K562 (cell line): ENCODE measurements around the gene APC2. TPM values are rescaled to one million over a fixed set of nuclear protein-coding genes. Genes with fewer than 3 reads are reported as not detected.

Source experiments
- ATAC-seq: fragments of 200-7000 bp; cut with Tn5 transposase; 3 replicates; pipeline ENCODE4 v1.9.1; 2020; ENCODE audit warnings: moderate library complexity
- BruUV-seq: library from RNA; stranded (reverse); fragments of 400-500 nt; replicated peaks from 2 replicates; lab custom pipeline; 2021; lab: Mats Ljungman, UMichigan
- CTCF ChIA-PET: fragments of 300-600 bp; formaldehyde crosslinking; extraction: SDS; loops from one replicate; lab custom pipeline; 2021; ENCODE audit warnings: low intra/inter-chr PET ratio; lab: Yijun Ruan, JAX
- POLR2A ChIA-PET: fragments of 300-600, 350-650 bp; sonication (Branson Sonifier 250); formaldehyde crosslinking; extraction: SDS; loops from one replicate; lab custom pipeline; 2021; ENCODE audit warnings: antibody characterized with exemption, inconsistent platforms; lab: Yijun Ruan, JAX
- DNase-seq, 4 experiments: peaks; one replicate each; pipeline versions ENCODE4 v3.0.0 to v3.0.0-alpha.2; 2011 to 2018; ENCODE audit warnings: low spot score in 3 of 4, mixed read lengths in 3 of 4; ENCODE audit errors: extremely low read depth in 1 of 4
- FAIRE-seq: peaks from 2 replicates; lab custom pipeline; 2011; peaks lifted over from hg19 to GRCh38; lab: Jason Lieb, UNC
- H2AFZ ChIP-seq: 2 replicates; pipeline ENCODE4 v1.6.0; 2011; ENCODE audit warnings: low read depth, low read length, control low read depth, inconsistent platforms
- H3K27ac ChIP-seq: fragments of 200-600 bp; 3 replicates; pipeline ENCODE4 v1.8.0; 2011; ENCODE audit warnings: low read depth, mild to moderate bottlenecking, control low read depth, inconsistent platforms, low read length, moderate library complexity, mixed read lengths; ENCODE audit errors: extremely low read depth
- H3K27me3 ChIP-seq, 2 experiments: fragments of 300-600 bp in 1 of 2; 2 replicates in 1 of 2; 3 replicates in 1 of 2; pipeline versions ENCODE4 v1.6.0 to v1.8.0; 2011; ENCODE audit warnings: inconsistent platforms in 2 of 2, low read length in 2 of 2, mild to moderate bottlenecking in 1 of 2, mixed read lengths in 1 of 2, moderate library complexity in 1 of 2; ENCODE audit not compliant: control insufficient read depth in 2 of 2, insufficient read depth in 2 of 2
- H3K36me3 ChIP-seq: fragments of 300-600 bp; 3 replicates; pipeline ENCODE4 v1.8.0; 2011; ENCODE audit warnings: mild to moderate bottlenecking, low read length, inconsistent platforms; ENCODE audit not compliant: control insufficient read depth, insufficient read depth
- H3K4me1 ChIP-seq, 2 experiments: fragments of 200-600 bp in 1 of 2; replicated peaks in 1 of 2; 2 replicates in 1 of 2; 3 replicates in 1 of 2; pipeline versions ENCODE4 v1.5.1 to v1.8.0; 2011; ENCODE audit warnings: inconsistent platforms in 2 of 2, low read length in 2 of 2, mild to moderate bottlenecking in 1 of 2, mixed read lengths in 1 of 2, moderate library complexity in 1 of 2; ENCODE audit not compliant: control insufficient read depth in 2 of 2, insufficient read depth in 2 of 2
- H3K4me2 ChIP-seq: 2 replicates; pipeline ENCODE4 v1.6.1; 2011; ENCODE audit warnings: low read length, control low read depth, inconsistent platforms, mixed read lengths; ENCODE audit not compliant: insufficient read depth
- H3K4me3 ChIP-seq: fragments of 200-600 bp; sonication (generic), shearing (Covaris generic); 2 replicates; pipeline ENCODE4 v1.5.1; 2016; ENCODE audit warnings: control low read depth, inconsistent platforms
- H3K79me2 ChIP-seq: fragments of 200-600 bp; 3 replicates; pipeline ENCODE4 v1.8.0; 2011; ENCODE audit warnings: low read length, inconsistent platforms; ENCODE audit not compliant: control insufficient read depth, insufficient read depth
- H3K9ac ChIP-seq, 2 experiments: 2 replicates each; pipeline versions ENCODE4 v1.6.0 to v1.6.1; 2011; ENCODE audit warnings: low read depth in 2 of 2, low read length in 2 of 2, control low read depth in 1 of 2, inconsistent platforms in 1 of 2, mild to moderate bottlenecking in 1 of 2, mixed read lengths in 1 of 2; ENCODE audit not compliant: insufficient read depth in 1 of 2
- H3K9me1 ChIP-seq: one replicate; pipeline ENCODE4 v1.6.0; 2011; ENCODE audit warnings: inconsistent platforms, mild to moderate bottlenecking, low read length, moderate library complexity; ENCODE audit not compliant: control insufficient read depth, insufficient read depth
- H3K9me3 ChIP-seq: replicated peaks from 2 replicates; pipeline ENCODE4 v1.5.1; 2011; ENCODE audit warnings: low read depth, low read length, inconsistent platforms; ENCODE audit not compliant: control insufficient read depth, insufficient read depth
- H4K20me1 ChIP-seq: replicated peaks from 2 replicates; pipeline ENCODE4 v1.6.1; 2011; ENCODE audit warnings: low read length, inconsistent platforms, mixed read lengths; ENCODE audit not compliant: control insufficient read depth, insufficient read depth
- EZH2 ChIP-seq: IDR thresholded peaks from 2 replicates; pipeline ENCODE4 v1.6.1; 2012; ENCODE audit warnings: low read depth, mild to moderate bottlenecking, inconsistent platforms, low read length, borderline replicate concordance
- FOXA3 ChIP-seq, 2 experiments: fragments of 450-650 bp in 1 of 2; sonication (generic) in 1 of 2; formaldehyde crosslinking; IDR thresholded peaks in 1 of 2; conservative IDR thresholded peaks in 1 of 2; 2 replicates each; pipeline versions ENCODE4 v1.4.0 to v1.8.0; 2020 to 2022; ENCODE audit warnings: mild to moderate bottlenecking in 2 of 2, missing genetic modification reagents in 1 of 2
- GATAD2A ChIP-seq: fragments of 450-650 bp; IDR thresholded peaks from 2 replicates; pipeline ENCODE4 v1.6.1; 2017
- PML ChIP-seq: IDR thresholded peaks from 2 replicates; pipeline ENCODE4 v1.6.1; 2012; ENCODE audit warnings: low read length, inconsistent platforms
- POLR2G ChIP-seq: fragments of 200-400 bp; formaldehyde crosslinking; IDR thresholded peaks from 2 replicates; pipeline ENCODE4 v1.6.1; 2017; ENCODE audit warnings: low read depth, mild to moderate bottlenecking, antibody characterized with exemption, low read length, moderate library complexity
- SRSF9 ChIP-seq: fragments of 200-400 bp; formaldehyde crosslinking; IDR thresholded peaks from 2 replicates; pipeline ENCODE4 v1.6.1; 2017; ENCODE audit warnings: low read depth, low read length, borderline replicate concordance
- STAT6 ChIP-seq: sonication (generic); formaldehyde crosslinking; IDR thresholded peaks from 2 replicates; pipeline ENCODE4 v1.8.1; 2023; ENCODE audit warnings: mild to moderate bottlenecking, missing genetic modification reagents
- WGBS: fragments of 100-300 bp; shearing (Covaris generic); methylation state at CpG from one replicate; pipeline ENCODE4 v1.1.6; 2016; ENCODE audit warnings: low coverage, mixed read lengths; ENCODE audit not compliant: insufficient coverage; ENCODE audit errors: missing lambda C conversion rate; 5-methylcytosine and 5-hydroxymethylcytosine counted together
- in situ Hi-C: fragments of 300-500 bp; cut with MboI; formaldehyde crosslinking; loops from 4 replicates; pipeline ENCODE4 v1.15.0; 2018; ENCODE audit warnings: inconsistent platforms, mixed read lengths
- intact Hi-C: fragments of 100-400 bp; cut with micrococcal nuclease; formaldehyde crosslinking; loops from 2 replicates; pipeline ENCODE4 v1.14.2; 2022
- polyA plus RNA-seq, 8 experiments: library from polyadenylated mRNA; depleted of rRNA in 4 of 8; stranded (reverse) in 5 of 8; unstranded in 3 of 8; fragments of >200 nt; fragmentation: Nextera tagmentation in 2 of 8; fragmentation: Illumina TruSeq in 1 of 8; extraction: Ambion mirVana in 2 of 8; extraction: Trizol in 1 of 8; gene quantifications; 2 replicates each; pipeline versions ENCODE4 v1.2.1 to v1.2.3, GENCODE V29; 2011 to 2014; ENCODE audit warnings: inconsistent platforms in 1 of 8, missing spikeins in 1 of 8
- total RNA-seq, 7 experiments: library from RNA; depleted of rRNA in 6 of 7; stranded (reverse); fragments of >200 nt in 6 of 7; fragmentation: Illumina TruSeq in 2 of 7; extraction: Trizol in 2 of 7; gene quantifications; 2 replicates each; pipeline versions ENCODE4 v1.2.1 to v1.2.3, GENCODE V29; 2011 to 2021; ENCODE audit warnings: low replicate concordance in 1 of 7
- TF ChIP-seq, protein P1 (sequence below), 2 experiments: IDR thresholded peaks; 2 replicates each; pipeline ENCODE4 v1.6.1; 2011; ENCODE audit warnings: borderline replicate concordance in 1 of 2, control low read depth in 1 of 2, low read depth in 1 of 2, low read length in 1 of 2, mild to moderate bottlenecking in 1 of 2, mixed read lengths in 1 of 2, moderate library complexity in 1 of 2; ENCODE audit not compliant: insufficient read depth in 1 of 2, insufficient read length in 1 of 2, poor library complexity in 1 of 2, severe bottlenecking in 1 of 2; ENCODE audit errors: extremely low read depth in 1 of 2
- TF ChIP-seq, protein P2 (sequence below): sonication (generic); formaldehyde crosslinking; IDR thresholded peaks from 2 replicates; pipeline ENCODE4 v1.8.1; 2022; ENCODE audit warnings: missing genetic modification reagents

APC2 gene
- total and polyA plus RNA-seq, 9 of the 15 experiments (the other 6 are each of a cell fraction or from before 2014, with no cell fraction given): 0.01 to 0.40 (median 0.05) TPM; not detected in 3

DNA sequence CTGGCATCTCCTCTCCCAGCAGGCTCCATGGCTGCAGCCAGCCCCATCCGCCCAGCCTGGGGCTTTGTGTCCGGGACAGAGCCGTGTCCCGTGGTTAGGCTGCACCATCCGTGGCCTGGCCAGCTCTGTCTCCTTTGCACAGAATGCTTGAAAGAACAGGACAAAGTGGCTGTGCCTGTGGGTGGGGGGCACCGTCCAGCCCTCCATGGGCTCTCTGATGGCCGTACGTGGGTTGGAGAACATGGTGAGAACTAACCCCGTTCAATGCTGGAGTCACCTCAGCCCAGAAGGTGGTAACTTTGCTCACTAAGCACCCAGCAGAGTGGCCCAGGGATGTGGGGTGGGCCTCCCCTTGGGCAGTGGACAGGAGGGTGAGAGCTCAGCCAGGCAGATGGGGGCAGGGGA, 8.9 kb upstream of the APC2 start:
- H2AFZ ChIP-seq: no peak overlapping the region
- no TSS peak for BruUV-seq
- ChIA-PET CTCF (no interaction called here), POLR2A (interaction anchor here (0.5 to 1.8 kb wide), 11 partner anchors 10 to 298 kb away, joined by 3 to 7 read pairs (median 3); partner anchors contain the start of gene CIRBP)
- peaks cover 46% of the 10 kb centered on the region for H3K79me2 ChIP-seq
- intact Hi-C loops: loop anchor here (10.0 kb wide), 1 partner anchor 166 kb away; the partner anchor contains the start of gene FAM174C
- H3K4me2 ChIP-seq: peak overlapping the region; percentile 97
- FAIRE-seq (no peak), DNase-seq (no peak), ATAC-seq (no peak)
- WGBS: 88% methylated on average over 9 of the region's 9 CpGs
- peaks cover 45 to 91% of the 10 kb centered on the region in 2 experiments for H3K4me1 ChIP-seq
- H3K9me1 ChIP-seq: no peaks in the 10 kb centered on the region
- H3K27me3 ChIP-seq: no peaks in the 10 kb centered on the region
- H3K4me3 ChIP-seq: peak overlapping the region; percentile 70; the same call in 1 of the 2 replicates
- in situ Hi-C loops: no loop called here
- peaks cover 29% of the 10 kb centered on the region for H4K20me1 ChIP-seq
- peak overlapping the region in 1 of 2 experiments; percentile 100; a peak in 3 of 4 replicates for H3K9ac ChIP-seq
- no peaks in the 10 kb centered on the region for H3K9me3 ChIP-seq
- peaks cover 38% of the 10 kb centered on the region for H3K36me3 ChIP-seq
- H3K27ac ChIP-seq: peak overlapping the region; percentile 38; the same call in 1 of the 3 replicates
- TF ChIP-seq SRSF9 (no peak), POLR2G (peak; percentile 64), PML (no peak), GATAD2A (no peak), EZH2 (no peak), STAT6 (CRISPR knock-in tag) (no peak), FOXA3 (CRISPR knock-in tag; conservative IDR thresholded peaks at IDR 0.05 in 1 of 2, IDR thresholded peaks at IDR 0.05 in 1 of 2) (no peak)
- TF ChIP-seq, protein P1, sequence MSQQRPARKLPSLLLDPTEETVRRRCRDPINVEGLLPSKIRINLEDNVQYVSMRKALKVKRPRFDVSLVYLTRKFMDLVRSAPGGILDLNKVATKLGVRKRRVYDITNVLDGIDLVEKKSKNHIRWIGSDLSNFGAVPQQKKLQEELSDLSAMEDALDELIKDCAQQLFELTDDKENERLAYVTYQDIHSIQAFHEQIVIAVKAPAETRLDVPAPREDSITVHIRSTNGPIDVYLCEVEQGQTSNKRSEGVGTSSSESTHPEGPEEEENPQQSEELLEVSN (IDR thresholded peaks at IDR 0.05; ENCODE audit: borderline replicate concordance in 1 of 2, extremely low read depth in 1 of 2, insufficient read depth in 1 of 2, insufficient read length in 1 of 2, low read depth in 1 of 2, low read length in 1 of 2, poor library complexity in 1 of 2, severe bottlenecking in 1 of 2): no peak
- TF ChIP-seq, protein P2, sequence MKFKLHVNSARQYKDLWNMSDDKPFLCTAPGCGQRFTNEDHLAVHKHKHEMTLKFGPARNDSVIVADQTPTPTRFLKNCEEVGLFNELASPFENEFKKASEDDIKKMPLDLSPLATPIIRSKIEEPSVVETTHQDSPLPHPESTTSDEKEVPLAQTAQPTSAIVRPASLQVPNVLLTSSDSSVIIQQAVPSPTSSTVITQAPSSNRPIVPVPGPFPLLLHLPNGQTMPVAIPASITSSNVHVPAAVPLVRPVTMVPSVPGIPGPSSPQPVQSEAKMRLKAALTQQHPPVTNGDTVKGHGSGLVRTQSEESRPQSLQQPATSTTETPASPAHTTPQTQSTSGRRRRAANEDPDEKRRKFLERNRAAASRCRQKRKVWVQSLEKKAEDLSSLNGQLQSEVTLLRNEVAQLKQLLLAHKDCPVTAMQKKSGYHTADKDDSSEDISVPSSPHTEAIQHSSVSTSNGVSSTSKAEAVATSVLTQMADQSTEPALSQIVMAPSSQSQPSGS (CRISPR knock-in tag): 0 out of 2 replicates have a peak, but pooled peaks have one; percentile 42
